MM.1S (cell line): ENCODE measurements around the gene EPS8L2.

ENCODE experiments used
- EZH2 ChIP-seq: fragments of 300-600 bp; sonication (generic); optimal IDR thresholded peaks from 2 replicates; pipeline ENCODE3; 2017; ENCODE audit warnings: low read depth, mild to moderate bottlenecking, antibody characterized with exemption, low read length, mixed read lengths
- EZH2phosphoT487 ChIP-seq: fragments of 300-600 bp; sonication (generic); IDR thresholded peaks from 2 replicates; pipeline ENCODE4 v1.6.1; 2018; ENCODE audit warnings: antibody characterized with exemption, low read length

DNA sequence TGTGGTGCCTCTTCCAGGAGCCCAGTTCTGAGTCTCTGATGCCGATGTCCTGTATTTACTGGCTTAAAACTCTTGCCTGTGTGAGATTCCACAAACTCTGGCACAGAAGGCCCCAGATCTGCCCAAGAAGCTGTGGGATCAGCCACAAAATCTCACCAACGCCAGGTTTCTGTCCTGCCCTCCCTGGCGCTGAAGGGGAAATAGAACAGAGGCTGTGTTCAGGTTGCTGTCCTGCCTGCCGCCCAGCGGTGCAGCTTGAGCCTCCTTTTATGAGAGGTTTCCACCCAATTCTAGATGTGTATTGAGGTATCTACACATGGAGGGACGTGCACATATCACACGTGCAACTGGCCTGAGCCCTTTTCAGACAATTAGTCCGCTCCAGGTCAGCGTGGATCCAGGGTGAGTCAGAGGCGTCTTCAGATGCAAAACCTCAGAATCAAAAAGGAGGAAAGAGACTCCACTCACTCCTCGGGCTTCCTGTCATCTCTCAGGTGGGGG lies 8.2 kb upstream of the EPS8L2 start:
- no peak for TF ChIP-seq EZH2
- no peak for TF ChIP-seq EZH2phosphoT487
